Anterior cingulate cortex (tissue), 58 donors: Measurements from ENCODE around the gene CRELD2.

Experiments used
- DNase-seq, 58 donors: peaks; one replicate each; lab custom pipeline; 2025; lab: John Stamatoyannopoulos, UW

The CRELD2 gene

GRCh38 chr22:49964136-49965090 is 46.0 kb downstream of the CRELD2 start:
- no peak for DNase-seq

- DNase-seq: no peak
These were observed 46.9 kb downstream of the CRELD2 start for GRCh38 chr22:49965091-49966040.

GRCh38 chr22:49966041-49966773 is 47.8 kb downstream of the CRELD2 start:
- no peak for DNase-seq

GRCh38 chr22:49966774-49967705 is 48.6 kb downstream of the CRELD2 start:
- peak in 5 of 58 donors; percentile 10 to 64 (median 57) for DNase-seq

GRCh38 chr22:49967706-49968208 is 49.3 kb downstream of the CRELD2 start:
- DNase-seq: peak in 37 of 58 donors; percentile 24 to 91 (median 60)

GRCh38 chr22:49968313-49968830 is 49.9 kb downstream of the CRELD2 start:
- no peak for DNase-seq

GRCh38 chr22:49968831-49969661 is 50.6 kb downstream of the CRELD2 start:
- no peak for DNase-seq

GRCh38 chr22:49969751-49970527 is 51.5 kb downstream of the CRELD2 start:
- no peak for DNase-seq

GRCh38 chr22:49970528-49971231 is 52.2 kb downstream of the CRELD2 start:
- DNase-seq: peak; percentile 24 to 97 (median 83)

GRCh38 chr22:49971232-49972162 is 53.1 kb downstream of the CRELD2 start:
- DNase-seq: peak in 20 of 58 donors; percentile 41 to 92 (median 64)

GRCh38 chr22:49972163-49973017 is 54.0 kb downstream of the CRELD2 start:
- no peak for DNase-seq

- no peak for DNase-seq
These were observed 54.9 kb downstream of the CRELD2 start for GRCh38 chr22:49973018-49973961.
